ENCODE measurements around the gene IFNL3. TPM values are rescaled to one million over a fixed set of nuclear protein-coding genes. Genes with fewer than 3 reads are reported as not detected.
"Not testable (repeated sequence)": the region's sequence is repeated elsewhere in the genome, so short reads cannot be mapped to it uniquely, and the experiment has no call there.

IFNL3 gene
- not detected for total RNA-seq

DNA sequence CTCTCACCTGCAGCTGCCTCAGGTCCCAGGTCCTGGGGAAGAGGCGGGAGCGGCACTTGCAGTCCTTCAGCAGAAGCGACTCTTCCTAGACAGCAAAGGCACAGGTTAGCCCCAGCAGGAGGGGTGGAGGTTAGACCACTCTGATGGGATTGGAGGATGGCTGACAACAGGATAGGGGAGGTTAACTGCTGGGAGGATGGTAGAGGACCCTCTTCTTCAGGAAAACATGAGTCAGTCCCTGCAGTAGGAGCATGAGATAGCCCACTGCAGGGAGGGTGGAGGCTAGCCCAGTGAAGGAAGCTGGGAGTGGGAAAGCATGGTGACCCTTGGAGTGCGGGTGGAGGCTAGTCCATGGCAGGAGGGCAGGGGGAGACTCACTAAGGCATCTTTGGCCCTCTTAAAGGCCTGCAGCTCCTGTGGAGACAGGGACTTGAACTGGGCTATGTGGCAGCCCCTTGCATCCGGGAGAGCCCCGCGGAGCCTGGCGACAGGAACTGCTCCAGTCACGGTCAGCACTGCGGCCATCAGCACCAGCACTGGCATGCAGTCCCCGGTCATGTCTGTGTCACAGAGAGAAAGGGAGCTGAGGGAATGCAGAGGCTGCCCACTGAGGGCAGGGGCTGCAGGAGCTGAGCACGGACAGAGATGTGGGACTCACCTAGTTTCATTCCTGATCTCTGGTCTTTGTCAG is at the start of gene IFNL3:
Gene IFNL3, minus strand, starts transcription at position 597 of the 691 bp plus-strand sequence. Its CDS starts 39 bp downstream, at position 558.
- DNase-seq; H3K9me3 ChIP-seq; H3K27ac ChIP-seq; intact Hi-C loops (cut with DNase I; ENCODE audit: low total_unique reads); H3K36me3 ChIP-seq; H3K4me3 ChIP-seq; H3K4me1 ChIP-seq; H3K27me3 ChIP-seq: not testable (repeated sequence)

DNA sequence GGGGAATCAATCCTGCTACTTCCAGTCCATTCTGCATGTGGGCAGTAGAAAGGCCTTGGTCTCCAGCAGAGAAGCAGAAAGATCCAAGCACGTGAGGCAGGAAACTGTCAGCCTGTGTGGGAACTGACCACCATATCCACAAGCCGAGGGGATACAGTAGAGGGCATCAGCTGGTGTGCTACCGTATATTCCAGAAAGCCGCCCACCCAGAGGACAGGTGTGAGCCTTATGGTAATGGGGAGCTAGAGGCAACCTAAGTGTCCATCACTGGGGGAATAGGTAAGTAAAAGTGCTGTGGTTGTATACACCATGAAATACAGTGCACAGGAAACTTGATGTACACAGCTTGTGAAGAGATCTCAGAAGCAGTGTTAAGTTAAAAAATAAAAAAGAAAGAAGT is 48.6 kb upstream of the IFNL3 start:
- Histone ChIP-seq H3K27ac (no peak overlapping the region), H3K9me3 (no peaks in the 10 kb centered on the region), H3K27me3 (no peaks in the 10 kb centered on the region), H3K4me1 (no peaks in the 10 kb centered on the region), H3K4me3 (no peak overlapping the region), H3K36me3 (no peaks in the 10 kb centered on the region)
- TF ChIP-seq POLR2A (IDR thresholded peaks at IDR 0.05): no peak
- TF ChIP-seq, protein P1, sequence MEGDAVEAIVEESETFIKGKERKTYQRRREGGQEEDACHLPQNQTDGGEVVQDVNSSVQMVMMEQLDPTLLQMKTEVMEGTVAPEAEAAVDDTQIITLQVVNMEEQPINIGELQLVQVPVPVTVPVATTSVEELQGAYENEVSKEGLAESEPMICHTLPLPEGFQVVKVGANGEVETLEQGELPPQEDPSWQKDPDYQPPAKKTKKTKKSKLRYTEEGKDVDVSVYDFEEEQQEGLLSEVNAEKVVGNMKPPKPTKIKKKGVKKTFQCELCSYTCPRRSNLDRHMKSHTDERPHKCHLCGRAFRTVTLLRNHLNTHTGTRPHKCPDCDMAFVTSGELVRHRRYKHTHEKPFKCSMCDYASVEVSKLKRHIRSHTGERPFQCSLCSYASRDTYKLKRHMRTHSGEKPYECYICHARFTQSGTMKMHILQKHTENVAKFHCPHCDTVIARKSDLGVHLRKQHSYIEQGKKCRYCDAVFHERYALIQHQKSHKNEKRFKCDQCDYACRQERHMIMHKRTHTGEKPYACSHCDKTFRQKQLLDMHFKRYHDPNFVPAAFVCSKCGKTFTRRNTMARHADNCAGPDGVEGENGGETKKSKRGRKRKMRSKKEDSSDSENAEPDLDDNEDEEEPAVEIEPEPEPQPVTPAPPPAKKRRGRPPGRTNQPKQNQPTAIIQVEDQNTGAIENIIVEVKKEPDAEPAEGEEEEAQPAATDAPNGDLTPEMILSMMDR (IDR thresholded peaks at IDR 0.05): no peak
- intact Hi-C loops (cut with DNase I; ENCODE audit: low total_unique reads): no loop called here
- DNase-seq: no peak

DNA sequence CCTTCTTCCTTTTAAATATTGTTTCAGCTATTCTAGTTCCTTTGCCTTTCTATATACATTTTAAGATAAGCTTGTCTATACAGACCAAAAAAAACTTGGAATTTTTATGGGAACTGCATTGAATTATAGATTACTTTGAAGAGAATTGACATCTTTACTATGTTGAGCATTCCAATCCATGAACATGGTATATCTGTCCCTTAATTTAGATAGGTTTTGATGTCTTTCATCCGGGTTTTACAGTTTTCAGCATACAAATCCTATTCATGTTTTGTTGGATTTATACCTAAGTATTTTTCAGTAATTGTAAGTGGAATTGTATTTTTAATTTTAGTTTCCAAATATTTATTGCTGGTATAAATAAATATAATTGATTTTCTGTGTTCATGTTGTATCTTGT is 39.2 kb upstream of the IFNL3 start:
- peaks cover 0 to 6% of the 10 kb centered on the region in 2 donors for H3K9me3 ChIP-seq
- H3K4me1 ChIP-seq: no peaks in the 10 kb centered on the region
- H3K4me3 ChIP-seq: no peak overlapping the region

DNA sequence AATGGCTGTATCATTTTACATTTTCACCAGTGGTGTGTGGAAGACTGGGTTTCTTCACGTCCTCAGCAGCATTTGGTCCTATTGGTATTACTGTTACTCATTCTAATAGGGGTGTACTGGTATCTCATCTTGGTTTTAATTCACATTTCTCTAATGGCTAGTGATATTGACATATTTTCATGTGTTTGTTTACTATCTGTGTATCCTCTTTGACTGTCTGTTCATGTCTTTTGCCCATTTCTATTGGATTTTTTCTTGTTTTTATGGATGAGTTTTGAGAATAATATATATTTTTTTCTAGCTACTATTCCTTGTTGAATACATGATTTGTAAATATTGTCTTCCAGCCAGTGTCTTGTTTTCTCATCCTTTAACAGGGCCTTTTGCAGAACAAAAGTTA is 37.2 kb upstream of the IFNL3 start:
- Histone ChIP-seq H3K36me3 (no peaks in the 10 kb centered on the region), H3K27ac (no peak overlapping the region), H3K27me3 (no peaks in the 10 kb centered on the region), H3K4me3 (no peak overlapping the region), H3K4me1 (no peaks in the 10 kb centered on the region), H3K9me3 (peaks cover 0 to 6% of the 10 kb centered on the region in 2 donors)
- DNase-seq: no peak
- intact Hi-C loops (cut with DNase I; ENCODE audit: low total_unique reads): no loop called here
- no peak for TF ChIP-seq POLR2A (IDR thresholded peaks at IDR 0.05)

More for the DNA sequence above, 39.2 kb upstream of the IFNL3 start:
- intact Hi-C loops (cut with DNase I; ENCODE audit: low total_unique reads): no loop called here
- no peak for DNase-seq
- Histone ChIP-seq H3K27ac (no peak overlapping the region), H3K27me3 (no peaks in the 10 kb centered on the region), H3K36me3 (no peaks in the 10 kb centered on the region)
- no peak for TF ChIP-seq POLR2A (IDR thresholded peaks at IDR 0.05)
- TF ChIP-seq, protein P1 (IDR thresholded peaks at IDR 0.05): no peak

DNA sequence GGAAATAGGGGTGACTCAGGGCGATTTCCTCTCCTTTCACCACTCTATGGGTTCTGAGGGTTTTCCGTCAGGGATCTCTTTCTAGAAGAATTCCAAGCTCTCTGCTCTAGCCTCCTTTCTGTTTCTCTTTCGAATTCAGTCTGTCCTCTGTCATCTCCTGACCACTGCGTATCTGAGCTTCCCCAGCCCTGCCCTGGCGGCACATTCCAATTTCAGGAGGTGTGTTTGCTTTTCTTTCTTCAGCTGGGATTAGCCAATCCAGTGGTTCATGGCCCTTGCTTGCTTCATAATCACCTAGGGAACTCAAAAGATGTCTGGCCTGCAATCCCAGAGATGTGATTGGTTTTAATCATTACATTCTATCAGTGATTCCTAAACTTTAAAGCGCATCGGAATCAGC is 32.8 kb upstream of the IFNL3 start:
- Histone ChIP-seq H3K9me3 (no peaks in the 10 kb centered on the region), H3K27me3 (no peaks in the 10 kb centered on the region), H3K4me3 (no peak overlapping the region), H3K4me1 (no peaks in the 10 kb centered on the region), H3K36me3 (no peaks in the 10 kb centered on the region), H3K27ac (no peak overlapping the region)
- TF ChIP-seq POLR2A (IDR thresholded peaks at IDR 0.05): no peak
- TF ChIP-seq, protein P1 (IDR thresholded peaks at IDR 0.05): no peak
- DNase-seq: no peak
- intact Hi-C loops (cut with DNase I; ENCODE audit: low total_unique reads): no loop called here

DNA sequence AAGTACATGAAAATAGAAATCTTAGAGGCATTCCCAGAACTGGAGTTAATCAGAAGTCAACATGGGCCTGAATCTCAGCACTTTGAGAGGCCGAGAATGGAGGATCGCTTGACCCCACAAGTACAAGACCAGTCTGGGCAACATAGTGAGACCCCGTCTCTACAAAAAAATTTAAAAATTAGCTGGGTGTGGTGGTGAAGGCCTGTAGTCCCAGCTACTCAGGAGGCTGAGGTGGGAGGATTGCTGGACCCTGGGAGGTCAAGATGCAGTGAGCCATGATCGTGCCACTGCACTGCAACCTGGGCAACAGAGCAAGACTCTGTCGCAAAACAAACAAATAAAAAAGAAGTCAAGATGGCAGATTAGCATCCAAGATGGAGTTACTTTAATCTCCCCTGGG is 31.9 kb upstream of the IFNL3 start:
- H3K27ac ChIP-seq: no peak overlapping the region
- no peaks in the 10 kb centered on the region for H3K27me3 ChIP-seq
- no peaks in the 10 kb centered on the region for H3K9me3 ChIP-seq
- intact Hi-C loops (cut with DNase I; ENCODE audit: low total_unique reads): no loop called here
- H3K4me1 ChIP-seq: no peaks in the 10 kb centered on the region
- TF ChIP-seq, protein P1 (IDR thresholded peaks at IDR 0.05): no peak
- DNase-seq: no peak
- H3K36me3 ChIP-seq: no peaks in the 10 kb centered on the region
- no peak overlapping the region for H3K4me3 ChIP-seq
